Measurements from ENCODE around the gene DDX24.

The DDX24 gene

GRCh38 chr14:94114589-94115057, 33.6 kb upstream of the DDX24 start:
- no peak overlapping the region for H3K27ac ChIP-seq (ENCODE audit: low read depth, low read length)
- H3K4me2 ChIP-seq (ENCODE audit: low read length) = no peak overlapping the region
- H3K4me1 ChIP-seq (ENCODE audit: control insufficient read depth, low read length) = no peaks in the 10 kb centered on the region
- H3K27me3 ChIP-seq (ENCODE audit: control insufficient read depth, low read length) = peaks cover 12% of the 10 kb centered on the region
- no peak overlapping the region for H3K4me3 ChIP-seq (ENCODE audit: low read length)
- H4K20me1 ChIP-seq (ENCODE audit: control insufficient read depth, insufficient read depth, low read depth, low read length) = no peaks in the 10 kb centered on the region
- H3K9me3 ChIP-seq (ENCODE audit: control insufficient read depth, insufficient read depth, low read length) = no peaks in the 10 kb centered on the region
- no peaks in the 10 kb centered on the region for H3F3A ChIP-seq (ENCODE audit: control insufficient read depth, insufficient read depth)
- H3K36me3 ChIP-seq (ENCODE audit: control insufficient read depth, low read length) = no peaks in the 10 kb centered on the region
- H3K79me2 ChIP-seq (ENCODE audit: control insufficient read depth, low read length) = no peaks in the 10 kb centered on the region
- TF ChIP-seq CTCF (IDR thresholded peaks at IDR 0.05; ENCODE audit: low read depth, low read length, poor library complexity, severe bottlenecking) (no peak), EZH2phosphoT487 (IDR thresholded peaks at IDR 0.05; ENCODE audit: borderline replicate concordance, low read length) (no peak)
- H3K9me2 ChIP-seq (replicated peaks; ENCODE audit: control insufficient read depth, low read length) = no peaks in the 10 kb centered on the region

GRCh38 chr14:94113908-94114588, 33.0 kb upstream of the DDX24 start:
- no peaks in the 10 kb centered on the region for H3F3A ChIP-seq (ENCODE audit: control insufficient read depth, insufficient read depth)
- no peak overlapping the region for H3K27ac ChIP-seq (ENCODE audit: low read depth, low read length)
- no peak for TF ChIP-seq CTCF (IDR thresholded peaks at IDR 0.05; ENCODE audit: low read depth, low read length, poor library complexity, severe bottlenecking)
- TF ChIP-seq EZH2phosphoT487 (IDR thresholded peaks at IDR 0.05; ENCODE audit: borderline replicate concordance, low read length) = no peak
- no peaks in the 10 kb centered on the region for H3K4me1 ChIP-seq (ENCODE audit: control insufficient read depth, low read length)
- no peaks in the 10 kb centered on the region for H4K20me1 ChIP-seq (ENCODE audit: control insufficient read depth, insufficient read depth, low read depth, low read length)
- H3K9me3 ChIP-seq (ENCODE audit: control insufficient read depth, insufficient read depth, low read length) = no peaks in the 10 kb centered on the region
- H3K27me3 ChIP-seq (ENCODE audit: control insufficient read depth, low read length) = peaks cover 12% of the 10 kb centered on the region
- no peaks in the 10 kb centered on the region for H3K9me2 ChIP-seq (replicated peaks; ENCODE audit: control insufficient read depth, low read length)
- H3K36me3 ChIP-seq (ENCODE audit: control insufficient read depth, low read length) = no peaks in the 10 kb centered on the region
- no peak overlapping the region for H3K4me3 ChIP-seq (ENCODE audit: low read length)
- H3K79me2 ChIP-seq (ENCODE audit: control insufficient read depth, low read length) = no peaks in the 10 kb centered on the region
- H3K4me2 ChIP-seq (ENCODE audit: low read length) = no peak overlapping the region

GRCh38 chr14:94113490-94113889, 32.5 kb upstream of the DDX24 start:
- no peaks in the 10 kb centered on the region for H3K36me3 ChIP-seq (ENCODE audit: control insufficient read depth, low read length)
- peaks cover 12% of the 10 kb centered on the region for H3K27me3 ChIP-seq (ENCODE audit: control insufficient read depth, low read length)
- no peak overlapping the region for H3K4me2 ChIP-seq (ENCODE audit: low read length)
- no peaks in the 10 kb centered on the region for H3K9me2 ChIP-seq (replicated peaks; ENCODE audit: control insufficient read depth, low read length)
- H3K4me1 ChIP-seq (ENCODE audit: control insufficient read depth, low read length) = no peaks in the 10 kb centered on the region
- H3K9me3 ChIP-seq (ENCODE audit: control insufficient read depth, insufficient read depth, low read length) = no peaks in the 10 kb centered on the region
- no peak overlapping the region for H3K27ac ChIP-seq (ENCODE audit: low read depth, low read length)
- H3K4me3 ChIP-seq (ENCODE audit: low read length) = no peak overlapping the region
- no peaks in the 10 kb centered on the region for H3F3A ChIP-seq (ENCODE audit: control insufficient read depth, insufficient read depth)
- no peaks in the 10 kb centered on the region for H4K20me1 ChIP-seq (ENCODE audit: control insufficient read depth, insufficient read depth, low read depth, low read length)
- H3K79me2 ChIP-seq (ENCODE audit: control insufficient read depth, low read length) = no peaks in the 10 kb centered on the region
- TF ChIP-seq EZH2phosphoT487 (IDR thresholded peaks at IDR 0.05; ENCODE audit: borderline replicate concordance, low read length) = no peak
- no peak for TF ChIP-seq CTCF (IDR thresholded peaks at IDR 0.05; ENCODE audit: low read depth, low read length, poor library complexity, severe bottlenecking)

Data from DOHH2 (cell line).